ENCODE results near the gene ZNF765. TPM values are rescaled to one million over a fixed set of nuclear protein-coding genes. Genes with fewer than 3 reads are reported as not detected.

Gene ZNF765
- total and polyA plus RNA-seq, 7 donors = 1.5 to 8.3 (median 2.5) TPM

DNA sequence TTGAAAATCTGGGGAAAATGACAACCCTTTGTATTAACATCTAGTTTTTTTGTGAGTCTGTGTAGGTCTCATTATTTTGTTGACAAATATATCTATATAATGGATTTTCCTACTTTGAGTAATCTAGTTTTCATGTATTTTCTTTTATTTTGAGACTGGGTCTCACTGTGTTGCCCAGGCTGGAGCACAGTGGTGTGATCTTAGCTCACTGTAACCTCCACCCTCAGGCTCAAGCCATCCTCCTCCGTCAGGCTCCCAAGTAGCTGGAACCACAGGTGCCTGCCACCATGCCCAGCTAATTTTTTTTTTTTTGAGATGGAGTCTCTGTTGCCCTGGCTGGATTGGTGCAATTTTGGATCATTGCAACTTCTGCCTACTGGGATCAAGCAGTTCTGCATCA lies 20.2 kb upstream of the ZNF765 start:
- Histone ChIP-seq H3K4me3 (no peak overlapping the region), H3K9me3 (no peaks in the 10 kb centered on the region), H3K36me3 (ENCODE audit: insufficient read depth in 1 of 2, low read depth in 1 of 2) (peaks cover 2 to 4% of the 10 kb centered on the region in 2 donors), H3K27me3 (ENCODE audit: insufficient read depth in 3 of 3, low read length in 2 of 3) (no peaks in the 10 kb centered on the region), H3K4me1 (no peaks in the 10 kb centered on the region), H3K27ac (no peak overlapping the region)
- DNase-seq (no peak), ATAC-seq (no peak)
- WGBS, 3 donors = 93 to 100% (median 93%) methylated on average over 1 of the region's 1 CpG
- intact Hi-C loops (cut with DNase I) = no loop called here
- TF ChIP-seq, protein P1, sequence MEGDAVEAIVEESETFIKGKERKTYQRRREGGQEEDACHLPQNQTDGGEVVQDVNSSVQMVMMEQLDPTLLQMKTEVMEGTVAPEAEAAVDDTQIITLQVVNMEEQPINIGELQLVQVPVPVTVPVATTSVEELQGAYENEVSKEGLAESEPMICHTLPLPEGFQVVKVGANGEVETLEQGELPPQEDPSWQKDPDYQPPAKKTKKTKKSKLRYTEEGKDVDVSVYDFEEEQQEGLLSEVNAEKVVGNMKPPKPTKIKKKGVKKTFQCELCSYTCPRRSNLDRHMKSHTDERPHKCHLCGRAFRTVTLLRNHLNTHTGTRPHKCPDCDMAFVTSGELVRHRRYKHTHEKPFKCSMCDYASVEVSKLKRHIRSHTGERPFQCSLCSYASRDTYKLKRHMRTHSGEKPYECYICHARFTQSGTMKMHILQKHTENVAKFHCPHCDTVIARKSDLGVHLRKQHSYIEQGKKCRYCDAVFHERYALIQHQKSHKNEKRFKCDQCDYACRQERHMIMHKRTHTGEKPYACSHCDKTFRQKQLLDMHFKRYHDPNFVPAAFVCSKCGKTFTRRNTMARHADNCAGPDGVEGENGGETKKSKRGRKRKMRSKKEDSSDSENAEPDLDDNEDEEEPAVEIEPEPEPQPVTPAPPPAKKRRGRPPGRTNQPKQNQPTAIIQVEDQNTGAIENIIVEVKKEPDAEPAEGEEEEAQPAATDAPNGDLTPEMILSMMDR (IDR thresholded peaks at IDR 0.05) = no peak

DNA sequence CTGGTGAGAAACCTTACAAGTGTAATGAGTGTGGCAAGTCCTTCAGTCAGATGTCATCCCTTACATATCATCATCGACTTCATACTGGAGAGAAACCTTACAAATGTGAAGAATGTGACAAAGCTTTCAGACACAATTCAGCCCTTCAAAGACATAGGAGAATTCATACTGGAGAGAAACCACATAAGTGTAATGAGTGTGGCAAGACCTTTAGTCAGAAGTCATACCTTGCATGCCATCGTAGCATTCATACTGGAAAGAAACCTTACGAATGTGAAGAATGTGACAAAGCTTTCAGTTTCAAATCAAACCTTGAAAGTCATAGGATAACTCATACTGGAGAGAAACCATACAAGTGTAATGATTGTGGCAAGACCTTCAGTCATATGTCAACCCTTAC lies 13.6 kb upstream of the ZNF765 start:
- intact Hi-C loops (cut with DNase I) = no loop called here
- no peak overlapping the region for H3K27ac ChIP-seq
- peaks cover 48% of the 10 kb centered on the region for H3K9me3 ChIP-seq
- H3K27me3 ChIP-seq (ENCODE audit: insufficient read depth in 3 of 3, low read length in 2 of 3) = no peaks in the 10 kb centered on the region
- no peak overlapping the region for H3K4me3 ChIP-seq
- ATAC-seq (no peak), DNase-seq (no peak)
- WGBS, 3 donors = 97 to 100% (median 97%) methylated on average over 3 of the region's 3 CpGs
- peaks cover 2 to 16% of the 10 kb centered on the region in 2 donors for H3K36me3 ChIP-seq (ENCODE audit: insufficient read depth in 1 of 2, low read depth in 1 of 2)
- TF ChIP-seq, protein P1 (IDR thresholded peaks at IDR 0.05) = no peak
- H3K4me1 ChIP-seq = no peaks in the 10 kb centered on the region

DNA sequence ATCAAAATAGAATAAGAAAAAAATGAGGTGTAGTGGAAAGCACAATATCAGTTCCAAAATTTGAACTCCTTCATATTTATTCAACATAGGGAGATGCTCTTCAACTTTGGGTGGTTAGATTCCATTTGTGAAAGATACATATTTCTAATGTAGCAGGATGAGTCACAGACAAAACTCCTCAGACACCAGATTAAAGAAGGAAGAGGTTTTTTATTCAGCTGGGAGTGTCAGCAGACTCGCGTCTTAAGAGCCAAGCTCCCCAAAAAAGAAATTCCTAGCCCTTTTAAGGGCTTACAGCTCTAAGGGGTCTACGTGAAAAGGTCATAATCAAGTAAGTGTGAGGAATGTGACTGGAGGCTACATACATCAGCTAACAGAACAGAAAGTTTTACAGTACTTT lies 6.8 kb upstream of the ZNF765 start:
- Histone ChIP-seq H3K27ac (no peak overlapping the region), H3K27me3 (ENCODE audit: insufficient read depth in 3 of 3, low read length in 2 of 3) (peaks cover 0 to 10% (median 8%) of the 10 kb centered on the region in 3 donors), H3K4me1 (no peaks in the 10 kb centered on the region), H3K9me3 (peaks cover 22% of the 10 kb centered on the region), H3K4me3 (no peak overlapping the region), H3K36me3 (ENCODE audit: insufficient read depth in 1 of 2, low read depth in 1 of 2) (no peaks in the 10 kb centered on the region)
- TF ChIP-seq, protein P1 (IDR thresholded peaks at IDR 0.05) = no peak
- no peak for DNase-seq
- no peak for ATAC-seq
- 72 to 80% (median 74%) methylated on average over 3 of the region's 3 CpGs for WGBS, 3 donors
- intact Hi-C loops (cut with DNase I) = no loop called here

DNA sequence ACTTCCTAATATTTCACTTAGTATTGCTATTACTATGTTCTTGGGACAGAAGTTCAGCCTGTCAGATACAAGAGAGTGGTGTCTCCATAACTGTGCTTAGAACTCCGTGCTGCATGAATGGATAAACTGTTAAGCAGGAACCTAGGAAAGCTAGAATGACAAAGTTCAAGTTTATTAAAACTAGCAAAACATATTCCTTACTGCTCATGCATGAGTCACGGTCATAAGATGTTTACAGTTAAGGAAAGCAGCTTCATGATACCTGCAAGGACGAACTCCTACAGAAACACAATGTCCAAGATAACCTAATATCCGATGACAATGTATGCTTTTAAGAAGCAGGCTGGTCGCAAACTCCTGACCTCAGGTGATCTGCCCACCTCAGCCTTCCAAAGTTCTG lies 6.0 kb upstream of the ZNF765 start:
- Histone ChIP-seq H3K27me3 (ENCODE audit: insufficient read depth in 3 of 3, low read length in 2 of 3) (peaks cover 0 to 10% (median 8%) of the 10 kb centered on the region in 3 donors), H3K27ac (no peak overlapping the region), H3K4me3 (no peak overlapping the region), H3K36me3 (ENCODE audit: insufficient read depth in 1 of 2, low read depth in 1 of 2) (no peaks in the 10 kb centered on the region), H3K9me3 (peaks cover 14% of the 10 kb centered on the region), H3K4me1 (no peaks in the 10 kb centered on the region)
- intact Hi-C loops (cut with DNase I) = no loop called here
- 81 to 91% (median 87%) methylated on average over 5 of the region's 5 CpGs for WGBS, 3 donors
- TF ChIP-seq, protein P1 (IDR thresholded peaks at IDR 0.05) = no peak
- DNase-seq = no peak
- no peak for ATAC-seq

DNA sequence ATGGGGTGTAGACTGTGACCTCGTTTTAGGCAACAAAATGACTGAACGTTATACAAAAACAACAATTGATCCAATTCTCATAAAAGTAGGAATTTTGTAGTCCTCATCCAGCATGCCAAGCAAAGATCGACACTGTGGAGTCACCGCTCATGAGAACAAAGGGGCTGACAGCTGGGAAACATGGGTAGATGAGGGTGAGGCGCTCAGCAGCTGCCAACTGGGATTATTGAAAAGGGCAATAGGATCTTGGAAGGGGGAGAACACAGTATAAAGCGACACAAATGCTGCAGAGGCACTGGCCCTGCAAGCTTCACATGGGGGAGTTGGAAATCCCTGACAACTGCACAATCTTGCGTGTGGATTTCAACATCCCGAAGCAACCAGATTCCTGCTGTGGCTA lies 5.4 kb upstream of the ZNF765 start:
- peaks cover 8% of the 10 kb centered on the region for H3K9me3 ChIP-seq
- H3K4me1 ChIP-seq = no peaks in the 10 kb centered on the region
- H3K4me3 ChIP-seq = peak overlapping the region; percentile 39
- 30 to 41% (median 37%) methylated on average over 8 of the region's 8 CpGs for WGBS, 3 donors
- DNase-seq (no peak), ATAC-seq (no peak)
- intact Hi-C loops (cut with DNase I) = no loop called here
- peaks cover 0 to 10% (median 8%) of the 10 kb centered on the region in 3 donors for H3K27me3 ChIP-seq (ENCODE audit: insufficient read depth in 3 of 3, low read length in 2 of 3)
- no peak overlapping the region for H3K27ac ChIP-seq
- TF ChIP-seq, protein P1 (IDR thresholded peaks at IDR 0.05) = no peak
- no peaks in the 10 kb centered on the region for H3K36me3 ChIP-seq (ENCODE audit: insufficient read depth in 1 of 2, low read depth in 1 of 2)

Data from psoas muscle (tissue), 8 donors.